ENCODE data around the gene KRTAP5-3.
"Not testable (repeated sequence)": the region's sequence is repeated elsewhere in the genome, so short reads cannot be mapped to it uniquely, and the experiment has no call there.

Gene KRTAP5-3

DNA sequence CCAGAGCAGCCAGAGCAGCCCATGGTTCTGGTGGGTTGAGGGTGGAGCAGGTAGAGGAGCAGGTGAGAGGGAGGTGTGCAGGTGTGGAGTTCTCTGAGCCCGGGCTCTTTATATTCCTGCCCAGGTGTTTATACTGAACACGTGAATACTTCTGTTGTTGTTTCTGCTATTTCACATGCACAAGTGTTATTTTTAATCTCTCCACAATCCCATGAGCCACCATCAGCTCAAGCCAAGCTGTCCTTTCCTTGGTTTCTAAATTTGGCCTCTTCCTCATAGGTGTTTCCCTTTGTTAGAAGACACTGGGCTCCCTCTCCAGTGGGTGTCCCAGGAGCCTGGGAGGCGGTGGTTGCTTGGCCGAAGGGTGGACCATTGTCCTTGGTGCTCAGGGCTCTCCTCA is at the start of gene KRTAP5-3:
TSS of gene KRTAP5-3 (minus strand) at position 101 of the 400 bp plus-strand sequence. CDS start at position 23, 78 bp downstream.
- no peak for DNase-seq

DNA sequence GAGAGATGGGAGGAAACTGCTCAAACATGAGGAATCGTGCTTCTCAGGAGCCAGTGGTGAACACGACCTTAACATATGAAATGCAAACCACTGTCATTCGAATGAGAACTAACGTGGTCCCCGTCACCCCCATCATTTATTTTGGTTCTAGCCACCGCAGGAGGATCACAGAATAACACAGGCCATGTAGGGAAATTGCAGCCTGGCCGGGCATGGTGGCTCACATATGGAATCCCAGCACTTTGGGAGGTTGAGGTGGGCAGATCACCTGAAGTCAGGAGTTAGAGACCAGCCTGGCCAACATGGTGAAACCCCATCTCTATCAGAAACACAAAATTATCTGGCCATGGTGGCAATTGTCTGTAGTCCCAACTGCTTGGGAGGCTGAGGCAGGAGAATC is 48.4 kb upstream of the KRTAP5-3 start:
- DNase-seq, result no peak

DNA sequence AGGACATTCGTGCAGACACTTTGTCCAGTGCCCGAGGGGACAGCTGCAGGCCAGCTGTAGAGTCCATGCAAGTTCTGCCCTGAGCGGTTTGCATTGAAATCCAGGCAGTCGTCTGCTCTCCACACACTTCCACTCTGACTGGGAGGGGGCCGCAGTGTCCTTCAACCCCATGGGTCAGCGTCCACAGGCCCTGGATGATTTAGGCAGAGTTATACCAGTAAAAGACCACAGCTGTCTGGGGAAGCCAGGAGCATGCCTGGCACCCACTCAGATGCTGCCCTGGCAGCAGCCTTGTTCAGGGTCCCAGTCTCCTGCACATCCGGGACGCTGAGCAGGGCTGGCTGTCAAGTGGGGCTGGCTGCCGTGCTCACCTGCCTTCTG is 47.8 kb upstream of the KRTAP5-3 start:
- DNase-seq, result no peak

DNA sequence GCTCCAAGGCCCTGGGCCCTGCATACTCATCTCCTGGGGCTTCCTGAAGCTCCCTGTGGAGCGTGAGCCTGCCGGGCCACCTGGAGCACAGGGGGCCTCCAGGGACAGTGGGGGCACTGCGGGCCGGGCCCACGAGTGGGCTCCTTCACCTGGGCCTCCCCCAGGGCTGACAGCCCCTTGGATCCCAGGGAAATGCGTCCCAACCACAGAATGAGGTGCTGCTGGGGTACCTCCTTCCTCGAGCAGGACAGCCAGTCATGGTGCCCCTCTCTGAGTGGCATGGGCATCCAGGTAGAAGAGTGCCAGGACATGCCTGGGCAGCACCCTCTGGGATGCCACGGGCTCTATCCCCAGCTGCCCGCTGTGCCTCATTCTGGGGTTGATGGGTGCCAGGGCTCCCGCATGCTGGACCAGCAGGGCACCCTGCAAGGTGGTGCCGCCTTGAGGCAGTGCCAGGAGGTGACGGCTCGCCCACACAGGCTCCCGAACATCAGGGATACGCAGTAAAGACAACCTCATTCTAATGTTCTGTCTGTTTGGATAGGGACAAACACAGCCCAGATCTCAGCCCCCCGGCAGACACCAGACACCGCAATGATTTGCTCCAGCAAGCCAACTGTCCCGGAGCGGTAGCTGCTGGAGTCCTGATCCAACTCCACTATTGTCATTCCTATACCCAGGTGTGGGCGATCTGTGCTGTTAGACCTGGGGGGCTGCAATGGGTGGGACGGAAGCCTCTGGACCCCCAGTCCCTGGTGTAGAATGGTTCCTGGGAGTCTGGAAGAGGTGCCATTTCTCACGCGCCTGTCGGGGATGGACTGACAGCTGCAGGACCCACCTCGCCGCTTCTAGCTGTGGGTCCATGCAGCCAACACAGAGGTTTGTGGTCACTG is 47.2 kb upstream of the KRTAP5-3 start:
- DNase-seq, result no peak

- DNase-seq, result no peak
These were observed 46.3 kb upstream of the KRTAP5-3 start for GRCh38 chr11:1654388-1655167.

DNA sequence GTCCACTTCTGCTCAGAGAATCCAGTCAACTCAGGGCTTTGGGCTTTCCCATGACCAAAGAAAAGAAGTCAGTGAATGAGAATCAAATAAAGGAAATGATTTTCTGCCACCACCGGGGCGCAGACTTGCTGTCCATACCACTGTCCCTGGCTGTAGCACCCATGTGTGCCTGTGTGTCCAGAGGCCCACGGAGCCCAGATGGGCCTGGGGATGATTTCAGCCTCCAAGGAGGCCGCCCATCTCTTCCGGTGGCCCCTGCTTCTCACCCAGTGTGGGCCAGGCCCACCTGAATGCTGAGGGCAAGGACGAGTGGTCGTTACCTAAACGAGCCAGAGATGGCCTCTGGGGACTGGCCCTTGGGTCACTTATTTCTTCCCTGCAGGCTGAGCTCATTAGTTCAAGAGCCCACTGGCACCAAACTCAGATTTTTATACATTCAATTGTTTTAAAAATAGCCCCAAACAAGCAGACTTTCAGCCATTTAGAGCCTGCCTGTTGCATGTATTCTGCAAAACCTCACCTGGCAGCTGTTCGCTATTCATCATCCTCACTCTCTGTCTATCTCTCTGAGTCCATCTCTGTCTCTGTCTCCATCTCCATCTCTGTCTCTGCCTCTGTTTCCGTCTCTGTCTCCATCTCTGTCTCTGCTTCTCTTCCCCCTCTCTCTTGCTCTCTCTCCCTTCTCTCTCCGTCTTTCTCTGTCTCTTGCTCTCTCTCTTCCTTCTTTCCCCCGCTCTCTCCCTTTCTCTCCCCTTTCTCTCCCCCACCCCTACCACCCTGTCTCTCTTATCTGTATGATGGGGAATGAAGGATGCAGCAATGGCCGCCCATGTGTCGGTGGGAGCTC is 45.5 kb upstream of the KRTAP5-3 start:
- DNase-seq, result no peak

GRCh38 chr11:1652771-1653540 is 44.7 kb upstream of the KRTAP5-3 start:
- peak; percentile 10 for DNase-seq

- DNase-seq, result no peak
These were observed 44.1 kb upstream of the KRTAP5-3 start for GRCh38 chr11:1652442-1652770.

DNA sequence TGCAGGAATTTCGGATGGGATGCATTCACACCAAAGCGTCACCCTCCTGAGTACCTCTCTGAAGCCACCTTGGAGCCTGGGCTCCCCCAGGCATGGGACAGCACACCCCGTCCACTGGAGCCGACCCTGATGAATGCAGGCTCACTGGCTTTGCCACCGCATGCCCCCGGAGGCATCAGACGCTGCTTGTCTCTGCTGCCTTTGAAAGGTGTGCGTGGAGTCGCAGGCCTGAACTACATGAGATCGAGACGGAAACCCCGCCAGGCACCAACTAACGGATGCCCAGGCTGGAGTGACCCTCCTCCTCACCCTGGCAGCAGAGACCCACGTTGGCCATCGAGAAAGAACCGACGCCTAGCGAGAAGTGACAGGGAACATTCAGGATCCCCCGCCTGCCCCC is 43.8 kb upstream of the KRTAP5-3 start:
- DNase-seq, result no peak

DNA sequence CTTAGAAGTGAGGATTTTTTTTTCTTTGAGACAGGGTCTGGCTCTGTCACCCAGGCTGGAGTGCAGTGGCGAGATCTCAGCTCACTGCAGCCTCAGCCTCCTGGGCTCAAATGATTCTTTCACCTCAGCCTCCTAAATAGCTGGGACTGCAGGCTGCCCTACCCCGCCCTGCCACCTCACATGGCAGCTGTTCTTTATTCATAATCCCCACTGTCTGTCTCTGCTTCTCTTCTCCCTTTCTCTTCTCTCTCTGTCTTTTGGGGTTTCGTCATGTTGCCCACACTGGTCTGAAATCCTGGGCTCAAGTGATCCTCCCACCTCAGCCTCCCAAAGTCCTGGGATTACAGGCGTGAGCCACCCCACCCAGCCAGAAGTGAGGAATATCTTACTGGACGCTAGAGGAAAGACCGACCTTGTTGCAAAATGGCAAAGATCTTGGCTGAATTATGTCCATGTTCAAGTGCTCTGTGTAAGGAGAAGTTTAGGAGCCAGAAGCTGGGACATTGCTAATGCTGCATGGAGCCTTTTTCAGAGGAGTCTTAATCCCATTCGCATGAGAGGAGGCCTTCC is 43.2 kb upstream of the KRTAP5-3 start:
- DNase-seq, result no peak

DNA sequence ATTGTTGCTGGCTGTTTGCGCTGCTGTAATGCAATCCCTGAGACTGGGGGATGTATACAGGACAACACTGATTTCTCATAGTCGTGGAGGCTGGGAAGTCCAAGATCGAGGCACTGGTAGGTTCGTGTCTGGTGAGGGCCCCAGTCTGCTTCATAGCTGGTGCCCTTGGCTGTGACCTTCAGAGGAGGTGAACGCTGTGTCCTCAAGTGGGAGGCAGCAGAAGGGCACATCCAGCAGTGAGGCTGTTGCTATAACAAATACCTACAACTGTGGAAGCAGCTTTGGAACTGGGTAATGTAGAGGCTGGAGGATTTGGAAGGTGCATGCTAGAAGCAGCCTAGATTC is 42.6 kb upstream of the KRTAP5-3 start:
- DNase-seq, result no peak

- DNase-seq, result no peak
These were observed 42.0 kb upstream of the KRTAP5-3 start for GRCh38 chr11:1650034-1650917.

GRCh38 chr11:1648653-1649420 is 40.6 kb upstream of the KRTAP5-3 start:
- DNase-seq, result no peak

DNA sequence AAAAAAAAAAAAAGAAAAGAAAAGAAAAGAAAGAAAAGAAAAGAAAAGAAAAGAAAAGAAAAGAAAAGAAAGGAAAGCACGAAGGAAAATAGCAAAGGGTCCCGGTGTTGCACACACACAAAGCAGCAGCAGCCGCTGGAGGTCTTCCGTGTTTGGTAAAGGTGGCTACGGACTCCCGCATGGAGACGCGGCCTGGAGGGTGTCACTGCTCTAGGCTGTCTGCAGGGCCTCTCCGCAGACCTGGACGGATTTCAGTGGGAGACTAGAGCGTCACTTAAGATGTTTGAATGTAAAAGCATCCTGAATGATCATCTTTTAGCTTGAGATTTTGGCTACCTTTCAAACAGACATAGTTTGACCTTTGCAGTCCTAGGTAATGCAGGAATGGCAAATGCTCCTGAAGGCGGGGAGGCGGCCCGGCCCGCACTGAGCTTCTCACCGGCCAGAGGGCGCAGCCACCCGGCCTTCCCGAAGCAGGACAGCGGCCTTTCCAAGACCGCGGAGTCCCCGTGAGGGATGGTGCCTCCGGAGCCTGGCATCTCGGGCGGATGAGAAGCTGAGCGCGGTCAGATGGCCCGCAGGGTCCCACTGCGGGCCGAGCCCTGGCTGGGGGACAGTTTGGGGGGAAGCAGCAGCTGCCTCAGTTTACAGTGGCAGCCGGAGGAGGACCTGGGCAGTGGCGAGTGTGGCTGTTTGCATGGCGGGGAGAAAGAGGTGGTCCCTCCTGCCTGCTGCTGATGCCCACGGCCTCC is 39.8 kb upstream of the KRTAP5-3 start:
- no peak for DNase-seq

GRCh38 chr11:1646540-1646939 is 38.3 kb upstream of the KRTAP5-3 start:
- DNase-seq, result not testable (repeated sequence)

DNA sequence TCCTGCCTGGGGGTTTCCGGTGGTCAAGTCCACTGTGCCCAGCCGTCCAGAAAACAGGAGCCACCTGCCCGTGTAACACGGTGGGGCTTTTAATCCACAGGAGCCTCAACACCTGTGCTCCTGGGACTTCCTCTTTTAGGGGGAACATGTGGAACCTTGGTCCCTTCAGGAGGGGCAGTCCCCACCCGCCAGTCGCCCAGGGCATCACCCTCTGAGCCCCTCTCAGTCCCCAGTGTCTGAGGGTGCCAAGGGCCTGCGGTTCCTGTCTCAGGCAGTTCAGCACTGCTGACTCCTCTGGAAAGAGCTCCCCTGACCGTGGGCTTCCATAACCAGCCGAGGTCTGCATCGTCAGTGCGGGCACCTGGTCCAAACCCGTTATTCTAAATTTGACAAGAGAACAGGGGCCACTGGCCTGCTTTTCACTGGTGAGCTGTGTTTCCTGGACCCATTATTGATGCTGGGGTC is 37.1 kb upstream of the KRTAP5-3 start:
- no peak for DNase-seq

DNA sequence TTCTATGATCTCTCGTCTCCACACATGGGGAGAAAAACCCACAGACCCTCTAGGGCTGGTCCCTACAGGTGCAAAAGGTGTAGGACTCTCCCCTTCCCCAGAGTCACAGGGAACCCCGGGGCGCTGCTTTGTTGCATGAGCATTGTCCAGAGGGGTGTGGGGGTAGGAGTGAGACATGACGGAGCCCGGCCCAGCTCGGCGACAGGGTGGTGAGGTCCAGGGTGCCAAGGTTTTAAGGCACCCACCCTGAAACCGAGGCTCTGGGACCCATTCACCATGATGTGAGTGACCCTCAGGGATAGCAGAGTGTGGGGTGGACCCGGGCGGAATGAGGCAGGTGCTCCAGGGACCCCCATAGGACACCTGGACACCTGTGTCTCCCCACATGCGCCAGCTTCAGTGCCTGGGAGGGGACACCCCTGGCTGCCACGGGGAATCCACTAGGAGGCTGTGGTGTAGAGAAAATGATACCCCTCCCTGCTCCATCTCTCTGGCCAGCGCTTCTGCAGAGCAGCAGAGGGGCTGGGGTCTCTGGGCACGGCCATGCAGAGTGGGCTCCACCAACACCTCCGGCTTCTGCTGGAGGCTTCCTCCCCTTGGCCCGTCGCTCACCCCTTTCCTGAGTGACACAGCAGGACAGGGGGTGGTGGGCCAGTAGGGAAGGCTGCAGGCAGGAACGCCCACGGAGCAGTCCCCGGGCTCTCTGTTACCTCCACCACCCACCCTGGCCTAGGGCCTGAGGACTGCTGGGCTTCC is 36.5 kb upstream of the KRTAP5-3 start:
- DNase-seq, result no peak

DNA sequence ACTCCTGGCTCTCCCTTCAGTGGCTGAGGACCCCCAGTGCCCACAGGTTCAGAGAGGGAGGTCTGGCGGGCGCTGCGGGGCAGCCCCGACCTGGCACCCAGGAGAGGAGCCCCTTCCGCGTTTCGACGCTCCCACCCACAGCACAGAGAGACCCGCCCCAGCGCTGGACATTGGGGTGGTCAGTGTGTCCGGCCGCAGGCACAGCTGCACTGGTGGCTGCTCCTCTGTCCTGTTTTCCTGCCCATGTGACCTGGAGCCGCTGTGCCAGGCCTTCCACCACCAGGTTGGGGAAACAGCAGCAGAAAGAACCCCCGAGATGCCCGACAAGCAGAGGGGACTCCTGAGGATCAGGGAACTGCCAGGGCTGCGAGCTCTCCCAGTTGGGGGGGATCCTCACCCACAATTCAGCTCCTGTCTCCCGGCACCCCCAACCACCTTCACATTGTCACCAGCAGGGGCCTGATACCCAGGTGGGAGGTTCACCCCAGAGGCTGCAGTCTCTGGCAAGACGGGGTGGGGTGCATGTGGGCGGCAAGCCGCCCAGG is 35.0 kb upstream of the KRTAP5-3 start:
- no peak for DNase-seq
